HepG2 (cell line): ENCODE measurements around the gene TBC1D20. TPM values are rescaled to one million over a fixed set of nuclear protein-coding genes. Genes with fewer than 3 reads are reported as not detected.

Source experiments
- DNMT3B ChIP-seq: conservative IDR thresholded peaks from 2 replicates; pipeline ENCODE4 v1.6.1; 2016; ENCODE audit warnings: missing biosample characterization, control low read depth
- HDAC2 ChIP-seq: sonication (generic); formaldehyde crosslinking; IDR thresholded peaks from 2 replicates; pipeline ENCODE4 v1.4.0; 2020; ENCODE audit warnings: missing genetic modification reagents
- IRF2 ChIP-seq: IDR thresholded peaks from 2 replicates; pipeline ENCODE4 v1.6.1; 2018; ENCODE audit warnings: missing genetic modification reagents, missing compliant biosample characterization
- KLF16 ChIP-seq, 2 experiments: sonication (generic) in 1 of 2; formaldehyde crosslinking in 1 of 2; IDR thresholded peaks; 2 replicates each; pipeline versions ENCODE4 v1.6.1 to v1.8.0; 2016 to 2023; ENCODE audit warnings: missing genetic modification reagents in 2 of 2, missing compliant biosample characterization in 1 of 2
- NCOA1 ChIP-seq: sonication (generic); formaldehyde crosslinking; IDR thresholded peaks from 2 replicates; pipeline ENCODE4 v1.9.0; 2021; ENCODE audit warnings: missing genetic modification reagents
- NFRKB ChIP-seq: fragments of 450-650 bp; IDR thresholded peaks from 2 replicates; pipeline ENCODE4 v1.6.1; 2017
- RNF2 ChIP-seq: fragments of 450-650 bp; conservative IDR thresholded peaks from 2 replicates; pipeline ENCODE4 v1.6.1; 2016; ENCODE audit warnings: low read depth
- ZNF792 ChIP-seq: IDR thresholded peaks from 2 replicates; pipeline ENCODE4 v1.6.1; 2016
- ZNF883 ChIP-seq: sonication (generic); formaldehyde crosslinking; IDR thresholded peaks from 2 replicates; pipeline ENCODE4 v1.5.1; 2020; ENCODE audit warnings: mild to moderate bottlenecking, missing genetic modification reagents; ENCODE audit errors: not compliant biosample characterization
- polyA plus RNA-seq, 8 experiments: library from polyadenylated mRNA; depleted of rRNA in 3 of 8; stranded (reverse) in 7 of 8; unstranded in 1 of 8; fragments of >200 nt; fragmentation: Illumina TruSeq in 4 of 8; extraction: Trizol in 4 of 8; gene quantifications; 2 replicates each; pipeline versions ENCODE4 v1.2.1 to v1.2.3, GENCODE V29; 2011 to 2016; ENCODE audit warnings: low read depth in 4 of 8, missing spikeins in 1 of 8, mixed read lengths in 1 of 8; ENCODE audit not compliant: insufficient read depth in 1 of 8
- total RNA-seq, 5 experiments: library from RNA; depleted of rRNA; stranded (reverse); fragments of >200 nt; fragmentation: Illumina TruSeq; extraction: Trizol; gene quantifications; 2 replicates each; pipeline ENCODE4 v1.2.3, GENCODE V29; 2016; ENCODE audit warnings: low read depth in 1 of 5
- TF ChIP-seq, protein P1 (sequence below): sonication (generic); formaldehyde crosslinking; IDR thresholded peaks from 2 replicates; pipeline ENCODE4 v1.5.1; 2020; ENCODE audit warnings: mild to moderate bottlenecking, missing genetic modification reagents
- TF ChIP-seq, protein P2 (sequence below): sonication (generic); formaldehyde crosslinking; IDR thresholded peaks from 2 replicates; pipeline ENCODE4 v1.8.0; 2022; ENCODE audit warnings: mild to moderate bottlenecking, missing genetic modification reagents
- TF ChIP-seq, protein P3 (sequence below): sonication (generic); formaldehyde crosslinking; IDR thresholded peaks from 2 replicates; pipeline ENCODE4 v1.5.0; 2020; ENCODE audit warnings: missing genetic modification reagents
- TF ChIP-seq, protein P4 (sequence below), 2 experiments: fragments of 450-650 bp in 1 of 2; sonication (generic) in 1 of 2; formaldehyde crosslinking; IDR thresholded peaks; 2 replicates each; pipeline versions ENCODE4 v1.5.0 to v1.8.0; 2020 to 2022; ENCODE audit warnings: mild to moderate bottlenecking in 1 of 2, missing genetic modification reagents in 1 of 2
- TF ChIP-seq, protein P5 (sequence below): IDR thresholded peaks from 2 replicates; pipeline ENCODE4 v1.6.1; 2012; ENCODE audit warnings: low read depth, low read length, improper control_type of control experiment

Gene TBC1D20
- total and polyA plus RNA-seq, 2 of the 13 experiments (the other 11 are each of a cell fraction or from before 2014, with no cell fraction given) = 36.6 to 47.1 TPM

DNA sequence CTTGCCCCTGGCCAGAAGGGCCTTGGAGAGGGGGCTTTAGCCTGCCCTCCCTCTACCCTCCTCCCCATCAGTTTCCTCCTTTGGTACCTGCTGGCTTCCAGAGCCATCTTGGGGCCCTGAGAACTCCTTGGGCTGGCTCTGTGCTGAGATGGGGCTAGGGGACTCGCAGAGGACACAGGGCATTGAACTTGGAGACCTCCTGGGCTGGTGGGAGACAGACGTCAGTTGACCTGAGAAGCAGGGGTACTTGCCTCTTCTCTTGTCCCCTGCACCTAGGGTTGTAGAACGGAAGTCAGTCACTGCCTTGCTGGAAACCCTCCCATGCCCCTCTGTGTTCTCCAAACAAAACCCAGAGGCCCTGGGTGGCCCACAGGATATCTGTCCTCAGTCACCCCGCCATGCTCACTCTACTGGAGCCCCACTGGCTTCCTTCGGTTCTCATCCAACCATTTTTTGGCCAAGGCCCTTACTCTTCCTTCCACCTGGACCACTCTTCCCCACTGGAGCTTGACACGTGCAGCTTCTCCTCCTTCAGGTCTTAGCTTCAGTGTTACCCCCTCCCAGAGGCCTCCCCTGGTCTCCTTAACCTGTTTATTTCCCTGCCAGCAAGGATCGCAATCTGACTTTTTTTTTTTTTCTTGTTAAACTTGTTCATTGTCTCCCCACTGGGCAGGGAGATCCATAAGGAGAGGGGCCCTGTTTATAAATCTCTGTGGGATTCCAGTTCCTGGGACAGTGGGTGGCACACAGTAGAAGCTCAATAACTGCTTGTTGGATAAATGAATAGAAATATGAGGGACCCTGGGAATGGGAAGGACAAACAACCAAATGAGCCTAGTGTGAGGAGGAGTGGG lies 53.3 kb downstream of the TBC1D20 start (continued):
- TF ChIP-seq DNMT3B (CRISPR knock-in tag) (no peak; the same call in 1 of the 2 replicates), IRF2 (CRISPR knock-in tag) (no peak), HDAC2 (CRISPR knock-in tag) (peak; percentile 23; the same call in 1 of the 2 replicates), RNF2 (no peak), ZNF883 (CRISPR knock-in tag) (no peak), ZNF792 (CRISPR knock-in tag) (no peak), NFRKB (no peak), KLF16 (CRISPR knock-in tag; IDR thresholded peaks at IDR 0.05) (no peak), NCOA1 (CRISPR knock-in tag) (no peak)
- TF ChIP-seq, protein P1, sequence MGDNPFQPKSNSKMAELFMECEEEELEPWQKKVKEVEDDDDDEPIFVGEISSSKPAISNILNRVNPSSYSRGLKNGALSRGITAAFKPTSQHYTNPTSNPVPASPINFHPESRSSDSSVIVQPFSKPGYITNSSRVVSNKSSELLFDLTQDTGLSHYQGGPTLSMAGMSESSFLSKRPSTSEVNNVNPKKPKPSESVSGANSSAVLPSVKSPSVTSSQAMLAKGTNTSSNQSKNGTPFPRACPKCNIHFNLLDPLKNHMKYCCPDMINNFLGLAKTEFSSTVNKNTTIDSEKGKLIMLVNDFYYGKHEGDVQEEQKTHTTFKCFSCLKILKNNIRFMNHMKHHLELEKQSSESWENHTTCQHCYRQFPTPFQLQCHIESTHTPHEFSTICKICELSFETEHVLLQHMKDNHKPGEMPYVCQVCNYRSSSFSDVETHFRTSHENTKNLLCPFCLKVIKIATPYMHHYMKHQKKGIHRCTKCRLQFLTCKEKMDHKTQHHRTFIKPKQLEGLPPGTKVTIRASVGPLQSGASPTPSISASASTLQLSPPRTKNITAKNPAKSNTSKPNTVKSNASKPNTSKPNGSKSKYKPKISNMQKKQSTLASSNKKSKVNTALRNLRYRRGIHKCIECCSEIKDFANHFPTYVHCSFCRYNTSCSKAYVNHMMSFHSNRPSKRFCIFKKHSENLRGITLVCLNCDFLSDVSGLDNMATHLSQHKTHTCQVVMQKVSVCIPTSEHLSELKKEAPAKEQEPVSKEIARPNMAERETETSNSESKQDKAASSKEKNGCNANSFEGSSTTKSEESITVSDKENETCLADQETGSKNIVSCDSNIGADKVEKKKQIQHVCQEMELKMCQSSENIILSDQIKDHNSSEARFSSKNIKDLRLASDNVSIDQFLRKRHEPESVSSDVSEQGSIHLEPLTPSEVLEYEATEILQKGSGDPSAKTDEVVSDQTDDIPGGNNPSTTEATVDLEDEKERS (CRISPR knock-in tag) = peak; percentile 33; the same call in 1 of the 2 replicates
- TF ChIP-seq, protein P2, sequence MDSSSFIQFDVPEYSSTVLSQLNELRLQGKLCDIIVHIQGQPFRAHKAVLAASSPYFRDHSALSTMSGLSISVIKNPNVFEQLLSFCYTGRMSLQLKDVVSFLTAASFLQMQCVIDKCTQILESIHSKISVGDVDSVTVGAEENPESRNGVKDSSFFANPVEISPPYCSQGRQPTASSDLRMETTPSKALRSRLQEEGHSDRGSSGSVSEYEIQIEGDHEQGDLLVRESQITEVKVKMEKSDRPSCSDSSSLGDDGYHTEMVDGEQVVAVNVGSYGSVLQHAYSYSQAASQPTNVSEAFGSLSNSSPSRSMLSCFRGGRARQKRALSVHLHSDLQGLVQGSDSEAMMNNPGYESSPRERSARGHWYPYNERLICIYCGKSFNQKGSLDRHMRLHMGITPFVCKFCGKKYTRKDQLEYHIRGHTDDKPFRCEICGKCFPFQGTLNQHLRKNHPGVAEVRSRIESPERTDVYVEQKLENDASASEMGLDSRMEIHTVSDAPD (CRISPR knock-in tag) = peak; percentile 77
- TF ChIP-seq, protein P3, sequence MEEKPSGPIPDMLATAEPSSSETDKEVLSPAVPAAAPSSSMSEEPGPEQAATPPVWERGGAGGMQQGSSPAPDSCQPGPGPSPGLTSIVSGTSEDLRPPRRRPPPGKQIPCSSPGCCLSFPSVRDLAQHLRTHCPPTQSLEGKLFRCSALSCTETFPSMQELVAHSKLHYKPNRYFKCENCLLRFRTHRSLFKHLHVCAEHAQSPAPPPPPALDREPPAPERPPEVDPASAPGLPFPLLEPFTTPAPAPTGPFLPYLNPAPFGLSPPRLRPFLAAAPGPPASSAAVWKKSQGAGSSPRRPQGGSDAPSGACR = 0 out of 2 replicates have a peak, but pooled peaks have one; percentile 64
- TF ChIP-seq, protein P4, sequence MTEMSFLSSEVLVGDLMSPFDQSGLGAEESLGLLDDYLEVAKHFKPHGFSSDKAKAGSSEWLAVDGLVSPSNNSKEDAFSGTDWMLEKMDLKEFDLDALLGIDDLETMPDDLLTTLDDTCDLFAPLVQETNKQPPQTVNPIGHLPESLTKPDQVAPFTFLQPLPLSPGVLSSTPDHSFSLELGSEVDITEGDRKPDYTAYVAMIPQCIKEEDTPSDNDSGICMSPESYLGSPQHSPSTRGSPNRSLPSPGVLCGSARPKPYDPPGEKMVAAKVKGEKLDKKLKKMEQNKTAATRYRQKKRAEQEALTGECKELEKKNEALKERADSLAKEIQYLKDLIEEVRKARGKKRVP (CRISPR knock-in tag; IDR thresholded peaks at IDR 0.05) = no peak
- TF ChIP-seq, protein P5, sequence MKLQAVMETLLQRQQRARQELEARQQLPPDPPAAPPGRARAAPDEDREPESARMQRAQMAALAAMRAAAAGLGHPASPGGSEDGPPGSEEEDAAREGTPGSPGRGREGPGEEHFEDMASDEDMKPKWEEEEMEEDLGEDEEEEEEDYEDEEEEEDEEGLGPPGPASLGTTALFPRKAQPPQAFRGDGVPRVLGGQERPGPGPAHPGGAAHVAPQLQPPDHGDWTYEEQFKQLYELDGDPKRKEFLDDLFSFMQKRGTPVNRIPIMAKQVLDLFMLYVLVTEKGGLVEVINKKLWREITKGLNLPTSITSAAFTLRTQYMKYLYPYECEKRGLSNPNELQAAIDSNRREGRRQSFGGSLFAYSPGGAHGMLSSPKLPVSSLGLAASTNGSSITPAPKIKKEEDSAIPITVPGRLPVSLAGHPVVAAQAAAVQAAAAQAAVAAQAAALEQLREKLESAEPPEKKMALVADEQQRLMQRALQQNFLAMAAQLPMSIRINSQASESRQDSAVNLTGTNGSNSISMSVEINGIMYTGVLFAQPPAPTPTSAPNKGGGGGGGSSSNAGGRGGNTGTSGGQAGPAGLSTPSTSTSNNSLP = no peak
